ENCODE data around the gene GRIA1. TPM values are rescaled to one million over a fixed set of nuclear protein-coding genes. Genes with fewer than 3 reads are reported as not detected.
A peak's percentile ranks its signal among the peaks of the same experiment; 100 is the strongest.
"Not testable (repeated sequence)": the region's sequence is repeated elsewhere in the genome, so short reads cannot be mapped to it uniquely, and the experiment has no call there.

The GRIA1 gene
- total RNA-seq, 2 donors from 2014 or later = 1.2 TPM; not detected in 1

DNA sequence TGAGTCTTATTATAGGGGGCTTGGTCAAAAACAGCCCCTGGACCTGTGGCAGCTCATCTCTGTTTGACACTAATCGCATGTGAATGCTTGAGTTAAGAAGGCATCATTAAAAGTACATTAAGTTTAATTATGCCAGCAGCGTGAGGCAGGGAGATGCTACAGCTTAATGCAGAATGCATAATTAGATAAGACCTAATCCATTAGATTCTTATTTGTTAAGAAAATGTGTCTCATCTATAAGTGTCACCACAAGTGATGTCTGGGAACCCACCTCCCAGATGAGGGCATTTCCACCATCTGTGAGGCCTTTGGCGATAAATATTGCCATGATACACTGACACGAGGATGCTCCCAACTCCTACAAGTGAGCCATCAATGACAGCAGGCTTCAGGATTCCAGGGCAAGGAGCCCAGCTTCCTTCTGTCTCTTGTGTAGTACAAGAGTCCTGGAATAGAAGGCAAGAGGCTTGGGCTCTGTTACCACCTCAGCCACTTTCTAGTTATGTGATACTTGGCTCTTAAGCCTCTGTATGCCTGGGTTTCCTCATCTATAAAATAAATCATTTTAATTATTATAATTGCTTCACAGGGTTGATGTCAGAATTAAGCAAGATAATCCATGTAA lies 345.5 kb downstream of the GRIA1 start:
- no peak for TF ChIP-seq CTCF (conservative IDR thresholded peaks at IDR 0.05)
- Mint-ChIP-seq H3K4me1 (peaks cover 6% of the 10 kb centered on the region), H3K4me3 (no peak overlapping the region), H3K9me3 (no peaks in the 10 kb centered on the region), H3K36me3 (ENCODE audit: low read depth) (no peaks in the 10 kb centered on the region), H3K27ac (no peak overlapping the region), H3K27me3 (ENCODE audit: insufficient read depth) (peaks cover 5% of the 10 kb centered on the region)
- no peak overlapping the region for H3K27ac ChIP-seq (ENCODE audit: low read depth, low read length)
- no peaks in the 10 kb centered on the region for H3K4me1 ChIP-seq (ENCODE audit: control insufficient read depth, insufficient read depth, low read length)
- H3K4me3 ChIP-seq (ENCODE audit: low read length) = no peak overlapping the region
- 88 to 94% methylated on average over 2 to 4 of the region's 4 CpGs for WGBS, 2 experiments (ENCODE audit: insufficient coverage in 1 of 2, insufficient read length in 1 of 2)
- H3K9ac ChIP-seq (ENCODE audit: extremely low read depth, low read length, poor library complexity, severe bottlenecking) = no peak overlapping the region
- DNase-seq = no peak
- H3K9me3 ChIP-seq (ENCODE audit: control insufficient read depth, low read length) = no peaks in the 10 kb centered on the region
- H3K27me3 ChIP-seq (ENCODE audit: control insufficient read depth, insufficient read depth, low read length, poor library complexity, severe bottlenecking) = peaks cover 6% of the 10 kb centered on the region
- no peaks in the 10 kb centered on the region for H3K36me3 ChIP-seq (ENCODE audit: control insufficient read depth, insufficient read depth, low read length)

GRCh38 chr5:153849303-153850113 lies 359.0 kb downstream of the GRIA1 start:
- H3K9me3 Mint-ChIP-seq; H3K4me1 ChIP-seq (ENCODE audit: control insufficient read depth, insufficient read depth, low read length); H3K36me3 Mint-ChIP-seq (ENCODE audit: low read depth); DNase-seq; H3K27me3 ChIP-seq (ENCODE audit: control insufficient read depth, insufficient read depth, low read length, poor library complexity, severe bottlenecking); H3K9ac ChIP-seq (ENCODE audit: extremely low read depth, low read length, poor library complexity, severe bottlenecking); H3K4me3 Mint-ChIP-seq; H3K27me3 Mint-ChIP-seq (ENCODE audit: insufficient read depth); H3K36me3 ChIP-seq (ENCODE audit: control insufficient read depth, insufficient read depth, low read length); H3K27ac Mint-ChIP-seq; H3K27ac ChIP-seq (ENCODE audit: low read depth, low read length): not testable (repeated sequence)
- 89 to 90% methylated on average over 6 of the region's 6 CpGs for WGBS, 2 experiments (ENCODE audit: insufficient coverage in 1 of 2, insufficient read length in 1 of 2)
- Histone ChIP-seq H3K9me3 (ENCODE audit: control insufficient read depth, low read length) (peaks cover 24% of the 10 kb centered on the region), H3K4me3 (ENCODE audit: low read length) (peak overlapping the region; percentile 45)
- H3K4me1 Mint-ChIP-seq = peaks cover 15% of the 10 kb centered on the region

DNA sequence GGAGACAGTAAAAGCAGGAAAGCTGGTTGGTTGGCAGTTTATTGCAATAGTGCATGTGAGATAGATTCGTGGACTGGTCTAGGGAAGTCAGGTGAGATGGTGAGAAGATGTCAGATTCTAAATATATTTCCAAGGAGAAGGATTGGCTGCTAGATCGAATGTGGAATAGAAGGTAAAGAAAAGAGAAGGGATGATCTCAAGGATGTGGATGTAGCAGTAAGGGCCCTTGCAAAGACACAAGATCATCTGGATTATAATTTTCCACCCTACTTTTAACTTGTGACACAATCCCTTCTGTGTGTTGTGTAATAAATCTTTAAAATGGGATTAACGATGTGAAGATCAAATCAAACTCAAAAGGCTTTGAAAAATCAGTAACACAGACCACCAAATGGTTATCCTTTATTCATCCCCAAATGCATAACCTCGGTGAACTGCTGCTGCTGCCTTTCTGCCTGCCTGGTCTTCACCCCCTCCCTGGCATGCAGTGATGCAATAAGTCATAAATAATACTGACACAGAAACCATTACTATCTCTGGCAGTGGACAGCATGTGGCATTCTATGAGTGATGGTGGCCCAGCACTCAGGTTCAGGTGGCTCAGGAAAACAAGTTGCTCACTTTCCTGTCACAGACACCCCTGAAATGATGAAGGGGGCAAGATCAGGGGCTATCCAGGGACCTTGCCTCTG lies 369.9 kb downstream of the GRIA1 start:
- 87% methylated on average over 4 of the region's 4 CpGs; no CpG with 5 or more reads in 1 of the 2 experiments for WGBS, 2 experiments (ENCODE audit: insufficient coverage in 1 of 2, insufficient read length in 1 of 2)
- H3K36me3 ChIP-seq (ENCODE audit: control insufficient read depth, insufficient read depth, low read length) = no peaks in the 10 kb centered on the region
- no peak overlapping the region for H3K9ac ChIP-seq (ENCODE audit: extremely low read depth, low read length, poor library complexity, severe bottlenecking)
- no peaks in the 10 kb centered on the region for H3K27me3 ChIP-seq (ENCODE audit: control insufficient read depth, insufficient read depth, low read length, poor library complexity, severe bottlenecking)
- no peak for DNase-seq
- no peak overlapping the region for H3K4me3 Mint-ChIP-seq
- H3K27ac ChIP-seq (ENCODE audit: low read depth, low read length) = no peak overlapping the region
- H3K36me3 Mint-ChIP-seq (ENCODE audit: low read depth) = no peaks in the 10 kb centered on the region
- H3K4me3 ChIP-seq (ENCODE audit: low read length) = no peak overlapping the region
- H3K27ac Mint-ChIP-seq = no peak overlapping the region
- H3K27me3 Mint-ChIP-seq (ENCODE audit: insufficient read depth) = peaks cover 38% of the 10 kb centered on the region
- TF ChIP-seq CTCF (conservative IDR thresholded peaks at IDR 0.05) = no peak
- peaks cover 17% of the 10 kb centered on the region for H3K9me3 Mint-ChIP-seq
- peaks cover 11% of the 10 kb centered on the region for H3K4me1 Mint-ChIP-seq
- H3K4me1 ChIP-seq (ENCODE audit: control insufficient read depth, insufficient read depth, low read length) = peaks cover 4% of the 10 kb centered on the region
- H3K9me3 ChIP-seq (ENCODE audit: control insufficient read depth, low read length) = peaks cover 30% of the 10 kb centered on the region

DNA sequence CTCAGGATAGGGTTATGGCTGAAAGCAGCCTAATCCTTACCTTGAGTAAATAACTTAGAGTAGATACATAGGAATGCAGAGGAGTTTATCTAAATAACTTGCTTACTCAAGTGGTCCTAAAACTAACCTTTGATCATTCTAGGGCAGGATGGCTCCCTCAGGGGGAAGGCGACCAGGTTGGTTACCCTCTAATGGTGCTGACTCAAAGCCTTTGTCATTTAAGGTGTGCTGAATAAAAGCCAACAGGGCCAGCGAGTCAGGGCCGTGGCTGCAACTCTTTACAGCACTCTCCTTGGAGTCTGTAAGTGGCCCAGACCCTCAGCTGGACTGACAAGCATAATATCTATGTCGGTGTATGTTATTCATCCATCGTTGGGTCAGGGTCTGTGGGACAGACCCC lies 372.4 kb downstream of the GRIA1 start:
- H3K4me3 ChIP-seq (ENCODE audit: low read length); H3K27ac Mint-ChIP-seq; H3K9me3 ChIP-seq (ENCODE audit: control insufficient read depth, low read length); H3K27me3 ChIP-seq (ENCODE audit: control insufficient read depth, insufficient read depth, low read length, poor library complexity, severe bottlenecking); H3K36me3 Mint-ChIP-seq (ENCODE audit: low read depth); H3K9me3 Mint-ChIP-seq; H3K27ac ChIP-seq (ENCODE audit: low read depth, low read length); H3K4me1 Mint-ChIP-seq; H3K4me1 ChIP-seq (ENCODE audit: control insufficient read depth, insufficient read depth, low read length); H3K9ac ChIP-seq (ENCODE audit: extremely low read depth, low read length, poor library complexity, severe bottlenecking); H3K36me3 ChIP-seq (ENCODE audit: control insufficient read depth, insufficient read depth, low read length); H3K4me3 Mint-ChIP-seq: not testable (repeated sequence)
- peaks cover 40% of the 10 kb centered on the region for H3K27me3 Mint-ChIP-seq (ENCODE audit: insufficient read depth)
- WGBS, 2 experiments (ENCODE audit: insufficient coverage in 1 of 2, insufficient read length in 1 of 2) = 71 to 79% methylated on average over 5 of the region's 5 CpGs
- peak; percentile 62 for DNase-seq

Data from endodermal cell (in vitro differentiated cells).